ENCODE results near the gene C9orf50.

The C9orf50 gene

GRCh38 chr9:129627556-129628440 is 6.9 kb upstream of the C9orf50 start (continued):
- TF ChIP-seq ZNF449 (tag by site-specific recombination; IDR thresholded peaks at IDR 0.05) (no peak), SETDB1 (IDR thresholded peaks at IDR 0.05; ENCODE audit: insufficient read length, low read length) (no peak), PRDM10 (tag by site-specific recombination; IDR thresholded peaks at IDR 0.05) (no peak), ZNF341 (tag by site-specific recombination; IDR thresholded peaks at IDR 0.05; ENCODE audit: low read depth) (peak; percentile 69), ZNF266 (tag by site-specific recombination; IDR thresholded peaks at IDR 0.05; ENCODE audit: low read depth) (no peak), ZIC2 (tag by site-specific recombination; IDR thresholded peaks at IDR 0.05) (peak; percentile 72), ZNF362 (tag by site-specific recombination; IDR thresholded peaks at IDR 0.05) (no peak), ATF2 (tag by site-specific recombination; IDR thresholded peaks at IDR 0.05; ENCODE audit: low read depth) (no peak), SP7 (tag by site-specific recombination; IDR thresholded peaks at IDR 0.05) (no peak), ZNF366 (tag by site-specific recombination; conservative IDR thresholded peaks at IDR 0.05) (no peak), ZBTB48 (tag by site-specific recombination; IDR thresholded peaks at IDR 0.05) (0 out of 2 replicates have a peak, but pooled peaks have one; percentile 28), ZBTB8A (tag by site-specific recombination; IDR thresholded peaks at IDR 0.05) (no peak), ZNF140 (tag by site-specific recombination; IDR thresholded peaks at IDR 0.05) (no peak), ZNF335 (tag by site-specific recombination; conservative IDR thresholded peaks at IDR 0.05) (no peak), ZNF350 (tag by site-specific recombination; IDR thresholded peaks at IDR 0.05) (no peak), HOXD13 (CRISPR knock-in tag; IDR thresholded peaks at IDR 0.05; ENCODE audit: borderline replicate concordance) (no peak), ZNF174 (tag by site-specific recombination; IDR thresholded peaks at IDR 0.05) (no peak)
